Astrocyte of the spinal cord (primary cell): ENCODE measurements around the gene DPP6.

ENCODE experiments used
- DNase-seq: peaks from one replicate; pipeline ENCODE4 v3.0.0; 2011; ENCODE audit warnings: low read depth, low spot score
- H3K4me3 ChIP-seq: 2 replicates; pipeline ENCODE4 v1.5.1; 2011; ENCODE audit warnings: low read depth, mild to moderate bottlenecking, low read length, moderate library complexity
- CTCF ChIP-seq: IDR thresholded peaks from 2 replicates; pipeline ENCODE4 v1.5.1; 2012; ENCODE audit warnings: low read depth, mild to moderate bottlenecking, low read length, inconsistent platforms
- in situ Hi-C: cut with HindIII; loops from 2 replicates; pipeline ENCODE4 v1.10.0; 2017; ENCODE audit warnings: low sequenced_read_pairs

DPP6 gene

GRCh38 chr7:154438571-154439367 is 386.6 kb downstream of the DPP6 start:
- H3K4me3 ChIP-seq = no peak overlapping the region
- TF ChIP-seq CTCF = no peak
- DNase-seq = no peak
- in situ Hi-C loops = no loop called here

- no peak overlapping the region for H3K4me3 ChIP-seq
- in situ Hi-C loops = no loop called here
- TF ChIP-seq CTCF = no peak
- no peak for DNase-seq
Observed at GRCh38 chr7:154440058-154440457, 387.9 kb downstream of the DPP6 start.

GRCh38 chr7:154440651-154441050 is 388.5 kb downstream of the DPP6 start:
- H3K4me3 ChIP-seq = no peak overlapping the region
- in situ Hi-C loops = no loop called here
- no peak for TF ChIP-seq CTCF
- no peak for DNase-seq

GRCh38 chr7:154441811-154442210 is 389.6 kb downstream of the DPP6 start:
- no peak for TF ChIP-seq CTCF
- in situ Hi-C loops = no loop called here
- DNase-seq = no peak
- no peak overlapping the region for H3K4me3 ChIP-seq

- in situ Hi-C loops = no loop called here
- H3K4me3 ChIP-seq = no peak overlapping the region
- no peak for DNase-seq
- TF ChIP-seq CTCF = no peak
Observed at GRCh38 chr7:154442939-154443338, 390.7 kb downstream of the DPP6 start.

GRCh38 chr7:154450451-154450850 is 398.3 kb downstream of the DPP6 start:
- H3K4me3 ChIP-seq = no peak overlapping the region
- no peak for DNase-seq
- in situ Hi-C loops = no loop called here
- no peak for TF ChIP-seq CTCF
